ENCODE data around the gene PROSER2. TPM values are rescaled to one million over a fixed set of nuclear protein-coding genes. Genes with fewer than 3 reads are reported as not detected.

The PROSER2 gene
- total RNA-seq, 1 donor = 3.9 TPM

- no peak overlapping the region for H3K4me3 ChIP-seq (ENCODE audit: low read depth, low read length)
- no peak for TF ChIP-seq CTCF (IDR thresholded peaks at IDR 0.05; ENCODE audit: insufficient read depth, low read depth, low read length)
- no peak for DNase-seq (ENCODE audit: low read depth)
These were observed 9.1 kb upstream of the PROSER2 start for GRCh38 chr10:11813855-11814567.

DNA sequence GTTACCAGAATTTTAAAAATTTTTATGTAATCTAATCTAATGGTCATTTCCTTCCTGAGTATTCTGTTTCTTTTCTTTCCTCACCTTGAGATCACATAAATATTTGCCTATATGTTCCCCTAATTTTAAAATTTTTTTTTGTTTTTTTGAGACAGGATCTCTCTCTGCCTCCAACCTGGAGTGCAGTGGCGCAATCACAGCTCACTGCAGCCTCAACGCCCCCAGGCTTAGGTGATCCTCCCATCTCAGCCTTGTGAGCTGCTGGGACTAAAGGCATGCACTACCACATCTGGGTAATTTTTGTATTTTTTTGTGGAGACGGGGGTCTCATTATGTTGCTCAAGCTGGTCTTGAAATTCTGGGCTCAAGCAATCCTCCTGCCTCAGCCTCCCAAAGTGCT is 4.1 kb upstream of the PROSER2 start:
- no peak for TF ChIP-seq CTCF (IDR thresholded peaks at IDR 0.05; ENCODE audit: insufficient read depth, low read depth, low read length)
- H3K4me3 ChIP-seq (ENCODE audit: low read depth, low read length) = no peak overlapping the region
- DNase-seq (ENCODE audit: low read depth) = no peak

GRCh38 chr10:11822026-11822756 is 965 bp upstream of the PROSER2 start:
- TF ChIP-seq CTCF (IDR thresholded peaks at IDR 0.05; ENCODE audit: insufficient read depth, low read depth, low read length) = no peak
- DNase-seq (ENCODE audit: low read depth) = no peak

DNA sequence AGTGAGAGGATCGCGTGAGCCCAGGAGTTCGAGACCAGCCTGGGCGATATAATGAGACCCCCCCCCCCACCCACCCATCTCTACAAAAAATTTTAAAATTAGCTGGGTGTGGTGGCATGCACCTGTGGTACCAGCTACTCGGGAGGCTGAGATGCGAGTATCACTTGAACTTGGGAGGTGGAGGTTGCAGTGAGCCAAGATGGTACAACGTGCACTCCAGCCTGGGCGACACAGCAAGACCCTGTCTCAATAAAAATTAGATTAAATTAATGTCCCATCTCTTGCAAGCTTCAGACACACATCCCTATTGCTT is 391 bp upstream of the PROSER2 start:
- no peak for TF ChIP-seq CTCF (IDR thresholded peaks at IDR 0.05; ENCODE audit: insufficient read depth, low read depth, low read length)
- no peak for DNase-seq (ENCODE audit: low read depth)
- peak overlapping the region; percentile 84 for H3K4me3 ChIP-seq (ENCODE audit: low read depth, low read length)

More at GRCh38 chr10:11822026-11822756, 965 bp upstream of the PROSER2 start:
- no peak overlapping the region for H3K4me3 ChIP-seq (ENCODE audit: low read depth, low read length)

GRCh38 chr10:11823989-11824346 is 812 bp downstream of the PROSER2 start:
- peak; percentile 26 for DNase-seq (ENCODE audit: low read depth)
- H3K4me3 ChIP-seq (ENCODE audit: low read depth, low read length) = peak overlapping the region; percentile 84
- TF ChIP-seq CTCF (IDR thresholded peaks at IDR 0.05; ENCODE audit: insufficient read depth, low read depth, low read length) = no peak

DNA sequence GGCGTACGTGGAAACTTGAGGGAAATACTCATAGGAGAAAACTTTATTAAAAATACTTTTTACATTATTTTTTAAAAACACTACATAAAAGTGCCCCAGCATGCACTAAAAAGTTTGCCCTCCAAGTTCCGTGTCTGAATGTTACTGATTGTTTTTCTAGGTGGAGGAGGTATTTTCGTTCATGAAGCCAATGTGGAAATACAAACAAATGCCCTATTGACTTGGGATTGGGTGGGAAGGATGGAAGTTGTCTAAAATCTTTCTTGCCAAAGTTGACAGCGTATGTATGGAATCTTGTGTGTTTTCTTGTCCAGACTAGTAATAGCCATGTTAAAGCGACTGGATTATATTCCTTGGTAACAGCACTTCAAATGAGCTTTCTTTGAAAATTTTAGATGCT is 1.2 kb downstream of the PROSER2 start:
- DNase-seq (ENCODE audit: low read depth) = peak; percentile 17
- TF ChIP-seq CTCF (IDR thresholded peaks at IDR 0.05; ENCODE audit: insufficient read depth, low read depth, low read length) = no peak
- H3K4me3 ChIP-seq (ENCODE audit: low read depth, low read length) = peak overlapping the region; percentile 84
